Left cardiac atrium (tissue), 4 donors: Measurements from ENCODE around the gene KIF11. TPM values are rescaled to one million over a fixed set of nuclear protein-coding genes. Genes with fewer than 3 reads are reported as not detected.
"Not testable (repeated sequence)": the region's sequence is repeated elsewhere in the genome, so short reads cannot be mapped to it uniquely, and the experiment has no call there.

Experiments used
- ATAC-seq, 2 donors: fragments of 200-7000 bp; cut with Tn5 transposase; one replicate each; pipeline ENCODE4 v1.9.1; 2020; ENCODE audit warnings: mild to moderate bottlenecking in 2 of 2, moderate library complexity in 2 of 2
- DNase-seq: peaks from one replicate; pipeline ENCODE4 v3.0.0-alpha.2; 2020
- intact Hi-C, 2 donors: fragments of 100-400 bp; cut with DNase I; formaldehyde crosslinking; loops; one replicate each; pipeline versions ENCODE4 v1.14.1 to v1.15.1; 2022 to 2023
- long read RNA-seq: library from polyadenylated mRNA; unstranded; transcript quantifications from one replicate; pipeline ENCODE4 v2.0.0, GENCODE V29; 2021
- total RNA-seq, 2 donors: library from RNA; stranded (reverse); fragmentation: NEBNext Ultra II Directional; extraction: Animal tissue kit (Norgen Biotek cat#: 25700); gene quantifications; one replicate each; pipeline ENCODE4 v1.2.1, GENCODE V29; 2021
- donor health status: DM: no; HTN: yes; CAD: no.
- donor health status: DM: no; HTN: yes; CAD: no; lungs with severe emphysema.
- donor health status: DM: yes; HTN: yes; CAD: no.
- donor health status: Dilated cardiomyopathy.

The KIF11 gene
- total RNA-seq = 1 to 10 TPM in 1 of 2 donors, under 1 TPM in 1; 0.39 to 1.6 TPM
- long read RNA-seq = 0 reads

GRCh38 chr10:92592761-92593618 lies at the start of gene KIF11:
KIF11 (plus strand) TSS chr10:92593130; CDS start chr10:92593376, 246 bp downstream.
- intact Hi-C loops = loop anchor here in 1 of 2 donors (5.0 kb wide), 1 partner anchor 289 kb away; no protein-coding TSS in a partner anchor
- ATAC-seq (peak; percentile 96 to 97), DNase-seq (peak; percentile 99)

DNA sequence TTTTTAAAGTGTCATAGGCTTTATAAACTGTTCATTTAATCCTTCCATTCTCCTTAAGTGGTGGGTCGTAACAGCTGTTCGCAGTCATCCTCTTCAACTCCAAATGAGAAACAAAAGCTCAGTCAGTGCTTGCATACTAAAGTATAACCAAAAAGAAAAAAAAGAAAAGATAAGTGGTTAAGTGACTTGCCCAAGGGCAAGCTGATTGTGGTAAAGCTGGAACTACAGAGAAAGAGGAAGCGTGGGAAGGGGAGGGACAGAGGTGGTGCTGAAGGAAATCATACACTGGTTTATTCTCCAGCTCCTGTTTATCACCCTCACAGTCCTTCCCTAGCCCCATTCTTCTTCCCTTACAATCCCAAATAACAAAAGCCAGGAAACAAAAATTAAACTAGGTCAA lies 48.6 kb upstream of the KIF11 start:
- ATAC-seq = no peak
- DNase-seq = no peak
- intact Hi-C loops = no loop called here

DNA sequence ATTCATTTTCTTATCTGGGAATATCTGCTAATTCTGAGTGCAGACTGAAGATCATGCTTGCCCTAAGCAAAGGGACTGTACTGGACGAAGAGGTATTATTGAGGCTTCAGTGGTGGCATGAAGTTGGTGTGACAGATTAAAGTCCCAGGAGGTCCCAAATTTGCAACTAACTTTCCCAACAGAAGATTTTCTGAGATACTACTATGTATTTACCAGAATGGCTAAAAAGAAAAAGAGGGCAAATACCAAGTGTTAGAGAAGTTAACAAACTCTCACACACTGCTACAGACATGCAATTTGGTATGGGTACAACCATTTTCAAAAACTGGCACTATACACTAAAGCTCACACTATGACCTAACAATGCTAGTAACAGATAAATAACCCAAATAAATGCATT lies 47.4 kb upstream of the KIF11 start:
- no peak for ATAC-seq
- intact Hi-C loops = no loop called here
- no peak for DNase-seq

DNA sequence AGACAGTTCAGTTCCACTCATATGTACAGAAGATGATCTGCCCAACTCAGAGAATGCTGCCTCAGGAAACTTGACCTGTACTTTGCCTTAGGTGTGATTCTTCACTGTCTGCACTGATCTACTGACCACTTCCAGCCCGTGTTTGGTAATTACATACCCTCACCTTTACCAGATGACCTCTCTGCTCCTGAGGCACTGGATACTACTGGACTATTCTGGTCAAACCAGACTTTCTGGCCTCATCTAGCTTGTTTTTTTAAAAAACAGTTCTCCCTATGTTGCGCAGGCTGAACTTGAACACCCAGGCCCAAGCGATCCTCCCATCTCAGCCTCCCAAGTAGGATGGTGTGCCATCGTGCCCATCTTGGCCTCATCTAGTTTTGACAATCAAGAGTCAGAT lies 45.3 kb upstream of the KIF11 start:
- intact Hi-C loops = no loop called here
- no peak for DNase-seq
- ATAC-seq = no peak

- no peak for ATAC-seq
- intact Hi-C loops = no loop called here
These were observed 42.0 kb upstream of the KIF11 start for GRCh38 chr10:92550924-92551323.

GRCh38 chr10:92552310-92552709 lies 40.6 kb upstream of the KIF11 start:
- no peak for DNase-seq
- intact Hi-C loops = no loop called here
- ATAC-seq = no peak

More at GRCh38 chr10:92550924-92551323, 42.0 kb upstream of the KIF11 start:
- DNase-seq = no peak

- no peak for DNase-seq
- no peak for ATAC-seq
- intact Hi-C loops = no loop called here
These were observed 39.0 kb upstream of the KIF11 start for GRCh38 chr10:92553959-92554358.

GRCh38 chr10:92559046-92559445 lies 33.9 kb upstream of the KIF11 start:
- ATAC-seq (no peak), DNase-seq (no peak)
- intact Hi-C loops = no loop called here

DNA sequence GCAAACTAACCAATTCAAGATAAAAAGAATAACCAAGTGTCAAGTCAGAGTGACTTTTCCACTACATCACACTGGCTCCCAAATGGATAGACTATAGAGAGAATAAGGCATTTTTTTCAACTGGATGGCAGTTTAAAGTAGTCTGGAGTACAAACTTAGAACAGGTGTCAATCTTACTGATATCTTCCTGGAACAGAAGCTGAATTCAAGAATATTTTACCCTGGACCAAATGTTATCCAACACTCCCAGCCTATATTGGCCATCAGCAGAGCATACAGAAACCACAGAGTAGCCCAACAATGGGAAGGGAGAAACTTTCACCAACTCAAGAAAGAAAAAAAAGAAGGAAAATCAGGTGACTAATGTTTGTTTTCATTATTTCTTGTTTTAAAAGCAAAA lies 30.5 kb upstream of the KIF11 start:
- ATAC-seq (no peak), DNase-seq (no peak)
- intact Hi-C loops = loop anchor here in 1 of 2 donors (5.0 kb wide), 1 partner anchor 40 kb away; no protein-coding TSS in a partner anchor

DNA sequence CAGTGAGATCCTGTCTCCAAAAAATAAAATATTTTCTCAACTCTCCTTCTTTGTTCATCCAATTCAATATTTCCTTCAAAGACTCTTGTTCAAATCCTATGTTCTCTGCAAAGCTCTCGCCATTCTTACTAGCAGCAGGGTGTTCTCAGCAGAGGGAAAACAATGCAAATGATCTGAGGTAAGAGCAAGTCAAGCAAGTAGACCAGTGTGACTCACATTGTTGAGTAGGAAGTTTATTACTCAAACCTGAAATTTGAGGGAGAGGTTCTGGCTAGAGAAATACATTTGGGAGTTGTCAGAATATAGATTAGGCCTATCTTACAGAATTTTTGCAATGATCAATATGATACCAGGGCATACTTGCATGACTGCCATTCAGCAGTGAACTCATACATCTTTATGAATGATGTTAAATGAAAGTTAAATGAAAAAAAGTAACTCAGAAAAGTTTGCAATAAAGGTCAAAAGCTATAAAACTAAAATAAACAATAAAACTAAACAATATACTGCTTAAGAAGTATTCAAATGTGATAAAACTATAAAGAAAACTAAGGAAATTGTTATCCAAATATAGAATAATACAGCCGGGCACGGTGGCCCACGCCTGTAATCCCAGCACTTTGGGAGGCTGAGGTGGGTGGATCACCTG lies 24.9 kb upstream of the KIF11 start:
- DNase-seq (no peak), ATAC-seq (no peak)
- intact Hi-C loops = no loop called here

DNA sequence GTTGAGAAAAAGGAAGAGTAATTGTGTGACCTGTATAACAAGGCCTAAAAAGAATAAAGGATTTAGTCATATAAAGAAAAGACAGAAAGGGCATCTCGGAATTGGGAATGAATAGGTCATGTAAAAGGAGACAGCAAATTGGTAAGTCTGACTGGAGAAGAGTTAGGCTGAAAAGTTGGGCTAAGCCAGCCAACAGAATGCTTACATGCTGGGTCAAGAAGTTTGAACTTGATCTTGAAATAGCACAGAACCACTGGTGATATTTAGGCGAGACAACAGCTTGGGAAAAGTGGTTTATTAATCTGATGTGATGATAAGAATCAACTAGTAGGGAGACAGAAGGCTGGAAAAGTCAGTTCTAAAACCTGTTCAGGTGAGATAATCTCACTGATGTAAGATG lies 23.9 kb upstream of the KIF11 start:
- DNase-seq = no peak
- intact Hi-C loops = no loop called here

DNA sequence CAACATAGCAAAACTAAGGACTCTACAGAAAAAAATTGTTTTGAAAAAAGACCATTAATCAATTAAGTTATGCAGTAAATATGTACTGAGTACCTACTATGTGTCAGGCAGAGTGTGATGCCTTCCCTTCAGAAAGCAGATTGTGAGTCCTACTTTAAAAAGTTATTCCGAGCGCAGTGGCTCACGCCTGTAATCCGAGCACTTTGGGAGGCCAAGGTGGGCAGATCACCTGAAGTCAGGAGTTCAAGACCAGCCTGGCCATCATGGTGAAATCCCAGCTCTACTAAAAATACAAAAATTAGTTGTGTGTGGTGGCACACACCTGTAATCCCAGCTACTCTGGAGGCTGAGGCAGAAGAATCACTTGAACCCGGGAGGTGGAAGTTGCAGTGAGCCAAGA lies 23.3 kb upstream of the KIF11 start:
- ATAC-seq, intact Hi-C loops, DNase-seq: not testable (repeated sequence)

More for the DNA sequence above, 23.9 kb upstream of the KIF11 start:
- no peak for ATAC-seq

DNA sequence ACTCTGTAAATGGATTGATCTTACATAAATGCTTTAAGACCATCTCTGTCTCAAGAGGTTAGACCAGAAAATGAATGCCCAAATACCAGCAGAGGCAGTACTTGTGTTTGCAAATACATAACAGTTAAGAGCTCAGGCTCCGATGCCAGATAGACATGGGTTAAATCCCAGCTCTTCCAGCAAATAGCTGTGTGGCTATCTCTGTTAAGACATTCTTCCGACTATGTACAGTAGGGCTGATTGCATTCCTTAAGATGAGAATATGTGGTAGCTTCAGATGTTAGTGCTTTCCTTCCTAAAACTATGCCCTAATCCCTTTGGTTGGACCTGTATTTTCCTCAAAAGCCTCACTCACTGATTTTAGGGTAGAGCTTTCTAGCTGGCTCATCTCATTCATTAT lies 21.3 kb upstream of the KIF11 start:
- intact Hi-C loops = no loop called here
- no peak for DNase-seq
- ATAC-seq = no peak

GRCh38 chr10:92572362-92573090 lies 20.4 kb upstream of the KIF11 start:
- intact Hi-C loops = no loop called here
- no peak for ATAC-seq
- no peak for DNase-seq

- DNase-seq = no peak
- ATAC-seq = peak; percentile 20 to 48
- intact Hi-C loops = no loop called here
These were observed 19.7 kb upstream of the KIF11 start for GRCh38 chr10:92573091-92573797.

DNA sequence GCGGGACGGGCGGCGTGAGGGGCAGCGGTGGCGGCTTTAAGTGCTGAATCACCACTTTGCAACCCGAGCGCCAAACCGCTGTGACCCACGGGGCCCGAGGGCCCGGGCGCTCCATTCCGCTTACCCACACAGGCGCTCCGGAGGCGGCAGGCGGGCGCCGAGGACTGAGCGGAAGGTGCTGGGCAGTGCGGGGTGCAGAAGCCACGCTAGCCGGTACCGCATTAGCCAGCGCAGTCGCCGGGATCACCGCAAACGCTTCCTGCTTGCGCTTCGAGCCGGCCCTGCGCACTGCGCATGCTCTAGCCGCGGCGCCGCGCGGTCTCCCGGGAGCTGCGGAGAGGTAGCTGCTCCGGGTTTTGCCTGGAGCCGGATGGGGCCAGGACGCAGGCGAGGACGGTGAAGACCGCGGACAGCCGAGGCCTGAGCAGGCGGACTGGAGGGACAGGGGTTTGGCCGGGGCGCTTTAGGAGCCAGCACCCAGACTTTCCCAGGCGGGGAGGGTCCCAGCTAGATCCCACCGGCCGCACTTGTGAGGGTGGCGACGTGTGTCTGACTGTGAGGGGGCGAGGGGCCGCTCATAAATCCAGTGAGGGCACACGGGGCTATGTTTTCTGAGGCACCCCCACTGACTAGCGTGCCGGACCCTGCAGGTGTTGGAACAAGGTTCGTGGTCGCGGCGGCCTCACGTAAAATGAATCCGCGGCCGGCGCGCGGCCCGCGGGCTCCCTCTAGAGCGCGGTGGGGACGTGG lies 19.0 kb upstream of the KIF11 start, which contains the start of gene IDE:
TSS of gene IDE (minus strand) at position 296 of the 750 bp plus-strand sequence. CDS start at position 222, 74 bp downstream.
- ATAC-seq = peak; percentile 96 to 97
- peak; percentile 89 for DNase-seq
- intact Hi-C loops = loop anchor here (1.0 to 2.0 kb wide), 2 partner anchors 57 kb away; no protein-coding TSS in a partner anchor

- intact Hi-C loops = loop anchor here (1.0 to 2.0 kb wide), 2 partner anchors 57 to 58 kb away; no protein-coding TSS in a partner anchor
- DNase-seq (no peak), ATAC-seq (no peak)
These were observed 18.2 kb upstream of the KIF11 start for GRCh38 chr10:92574548-92575261.
